ENCODE results near the gene TRAF2. TPM values are rescaled to one million over a fixed set of nuclear protein-coding genes. Genes with fewer than 3 reads are reported as not detected.

TRAF2 gene
- total RNA-seq, 2 experiments from 2014 or later = 40.0 to 41.4 TPM

- Mint-ChIP-seq H3K4me1 (ENCODE audit: low read depth) (peaks cover 21% of the 10 kb centered on the region), H3K27me3 (peaks cover 17% of the 10 kb centered on the region), H3K27ac (peak overlapping the region; percentile 77), H3K9me3 (no peaks in the 10 kb centered on the region), H3K4me3 (peak overlapping the region; percentile 85), H3K36me3 (peaks cover 11% of the 10 kb centered on the region)
- CTCF ChIA-PET = interaction anchor here (1.1 to 1.3 kb wide), 3 partner anchors 8 to 82 kb away, joined by 3 to 4 read pairs (median 3); no protein-coding TSS in a partner anchor
- POLR2A ChIA-PET = interaction anchor here (1.0 to 2.4 kb wide), 3 partner anchors 34 to 53 kb away, joined by 3 to 6 read pairs (median 6); no protein-coding TSS in a partner anchor
- intact Hi-C loops (cut with micrococcal nuclease) = loop anchor here (1.0 to 5.0 kb wide), 4 partner anchors 38 to 366 kb away; partner anchors contain the start of genes MAN1B1, SEC16A and TRAF2
- peak; percentile 65 for DNase-seq
These were observed 37.8 kb upstream of the TRAF2 start for GRCh38 chr9:136848393-136849037.

- peaks cover 17% of the 10 kb centered on the region for H3K27me3 Mint-ChIP-seq
- POLR2A ChIA-PET = interaction anchor here (1.0 kb wide), 1 partner anchor 33 kb away, joined by 3 read pairs; no protein-coding TSS in a partner anchor
- intact Hi-C loops (cut with micrococcal nuclease) = loop anchor here (1.0 to 5.0 kb wide), 4 partner anchors 37 to 366 kb away; partner anchors contain the start of genes MAN1B1, SEC16A and TRAF2
- CTCF ChIA-PET = interaction anchor here (1.2 to 1.3 kb wide), 2 partner anchors 9 to 81 kb away, joined by 3 read pairs; no protein-coding TSS in a partner anchor
- H3K4me1 Mint-ChIP-seq (ENCODE audit: low read depth) = peaks cover 19% of the 10 kb centered on the region
- H3K4me3 Mint-ChIP-seq = peak within 1 kb of the TSS; percentile 85
- no peaks in the 10 kb centered on the region for H3K9me3 Mint-ChIP-seq
- peak within 1 kb of the TSS; percentile 90 for H3K27ac Mint-ChIP-seq
- DNase-seq = peak; percentile 98
- H3K36me3 Mint-ChIP-seq = peaks cover 11% of the 10 kb centered on the region
These were observed 37.0 kb upstream of the TRAF2 start, which contains the start of gene PHPT1 for GRCh38 chr9:136849038-136849959. TSS of gene PHPT1 (plus strand) at chr9:136849409. CDS start at chr9:136849431, 22 bp downstream.

- Mint-ChIP-seq H3K9me3 (no peaks in the 10 kb centered on the region), H3K27ac (peak overlapping the region; percentile 51), H3K4me3 (peak overlapping the region; percentile 85), H3K27me3 (peaks cover 15% of the 10 kb centered on the region), H3K4me1 (ENCODE audit: low read depth) (peaks cover 19% of the 10 kb centered on the region), H3K36me3 (peaks cover 11% of the 10 kb centered on the region)
- POLR2A ChIA-PET = no interaction called here
- no peak for DNase-seq
- intact Hi-C loops (cut with micrococcal nuclease) = loop anchor here (1.0 to 5.0 kb wide), 4 partner anchors 36 to 367 kb away; partner anchors contain the start of genes MAN1B1, SEC16A and TRAF2
- CTCF ChIA-PET = no interaction called here
These were observed 36.1 kb upstream of the TRAF2 start for GRCh38 chr9:136849960-136850865.

- Mint-ChIP-seq H3K27me3 (peaks cover 12% of the 10 kb centered on the region), H3K9me3 (no peaks in the 10 kb centered on the region), H3K4me3 (no peak overlapping the region), H3K36me3 (peaks cover 11% of the 10 kb centered on the region), H3K4me1 (ENCODE audit: low read depth) (peaks cover 19% of the 10 kb centered on the region), H3K27ac (no peak overlapping the region)
- ChIA-PET CTCF (no interaction called here), POLR2A (interaction anchor here (1.2 kb wide), 1 partner anchor 10 kb away, joined by 3 read pairs; no protein-coding TSS in a partner anchor)
- DNase-seq = no peak
- intact Hi-C loops (cut with micrococcal nuclease) = no loop called here
These were observed 35.2 kb upstream of the TRAF2 start for GRCh38 chr9:136850866-136851775.

GRCh38 chr9:136851941-136852663 is 34.2 kb upstream of the TRAF2 start, which contains the start of gene MAMDC4:
TSS of gene MAMDC4 (plus strand) at chr9:136852346. CDS start at chr9:136852417, 71 bp downstream.
- intact Hi-C loops (cut with micrococcal nuclease) = no loop called here
- ChIA-PET CTCF (no interaction called here), POLR2A (interaction anchor here (1.2 kb wide), 1 partner anchor 9 kb away, joined by 3 read pairs; no protein-coding TSS in a partner anchor)
- peaks cover 11% of the 10 kb centered on the region for H3K36me3 Mint-ChIP-seq
- no peak within 1 kb of the TSS for H3K27ac Mint-ChIP-seq
- H3K4me3 Mint-ChIP-seq = no peak within 1 kb of the TSS
- peaks cover 13% of the 10 kb centered on the region for H3K4me1 Mint-ChIP-seq (ENCODE audit: low read depth)
- peaks cover 6% of the 10 kb centered on the region for H3K27me3 Mint-ChIP-seq
- no peaks in the 10 kb centered on the region for H3K9me3 Mint-ChIP-seq
- no peak for DNase-seq

- Mint-ChIP-seq H3K36me3 (peaks cover 7% of the 10 kb centered on the region), H3K4me3 (no peak overlapping the region), H3K27ac (no peak overlapping the region), H3K27me3 (peaks cover 1% of the 10 kb centered on the region), H3K9me3 (no peaks in the 10 kb centered on the region), H3K4me1 (ENCODE audit: low read depth) (peaks cover 8% of the 10 kb centered on the region)
- DNase-seq = no peak
- ChIA-PET POLR2A (interaction anchor here (1.2 to 1.3 kb wide), 2 partner anchors 9 to 10 kb away, joined by 3 read pairs; no protein-coding TSS in a partner anchor), CTCF (no interaction called here)
- intact Hi-C loops (cut with micrococcal nuclease) = no loop called here
These were observed 33.4 kb upstream of the TRAF2 start for GRCh38 chr9:136852664-136853595.

- peaks cover 7% of the 10 kb centered on the region for H3K4me1 Mint-ChIP-seq (ENCODE audit: low read depth)
- H3K27ac Mint-ChIP-seq = no peak overlapping the region
- no peak overlapping the region for H3K4me3 Mint-ChIP-seq
- CTCF ChIA-PET = no interaction called here
- intact Hi-C loops (cut with micrococcal nuclease) = no loop called here
- DNase-seq = no peak
- H3K9me3 Mint-ChIP-seq = no peaks in the 10 kb centered on the region
- H3K36me3 Mint-ChIP-seq = peaks cover 6% of the 10 kb centered on the region
- H3K27me3 Mint-ChIP-seq = no peaks in the 10 kb centered on the region
- POLR2A ChIA-PET = interaction anchor here (1.3 kb wide), 1 partner anchor 9 kb away, joined by 3 read pairs; no protein-coding TSS in a partner anchor
These were observed 32.7 kb upstream of the TRAF2 start for GRCh38 chr9:136853596-136854112.

- ChIA-PET POLR2A (interaction anchor here (1.3 kb wide), 1 partner anchor 9 kb away, joined by 3 read pairs; no protein-coding TSS in a partner anchor), CTCF (no interaction called here)
- Mint-ChIP-seq H3K4me1 (ENCODE audit: low read depth) (peaks cover 7% of the 10 kb centered on the region), H3K27me3 (no peaks in the 10 kb centered on the region), H3K9me3 (no peaks in the 10 kb centered on the region), H3K4me3 (no peak overlapping the region), H3K36me3 (peaks cover 3% of the 10 kb centered on the region), H3K27ac (no peak overlapping the region)
- intact Hi-C loops (cut with micrococcal nuclease) = no loop called here
- no peak for DNase-seq
These were observed 32.0 kb upstream of the TRAF2 start for GRCh38 chr9:136854113-136854841.

Measured in activated CD4-positive, alpha-beta memory T cell treated with anti-CD3 and anti-CD28 coated beads for 36 hours (primary cell).